A549 treated with Hydrocortisone at 1 μM for 4 hours (cell line): ENCODE measurements around the gene CDKAL1. TPM values are rescaled to one million over a fixed set of nuclear protein-coding genes. Genes with fewer than 3 reads are reported as not detected.

Experiments used
- total RNA-seq: library from RNA; stranded (reverse); fragments of 200-300 nt; extraction: Qiagen RNA extraction; gene quantifications from 5 replicates; pipeline ENCODE4 v1.2.3, GENCODE V29; 2022

CDKAL1 gene
- 3.1 to 4.9 TPM (median 3.2 TPM) in 5 replicates for total RNA-seq

DNA sequence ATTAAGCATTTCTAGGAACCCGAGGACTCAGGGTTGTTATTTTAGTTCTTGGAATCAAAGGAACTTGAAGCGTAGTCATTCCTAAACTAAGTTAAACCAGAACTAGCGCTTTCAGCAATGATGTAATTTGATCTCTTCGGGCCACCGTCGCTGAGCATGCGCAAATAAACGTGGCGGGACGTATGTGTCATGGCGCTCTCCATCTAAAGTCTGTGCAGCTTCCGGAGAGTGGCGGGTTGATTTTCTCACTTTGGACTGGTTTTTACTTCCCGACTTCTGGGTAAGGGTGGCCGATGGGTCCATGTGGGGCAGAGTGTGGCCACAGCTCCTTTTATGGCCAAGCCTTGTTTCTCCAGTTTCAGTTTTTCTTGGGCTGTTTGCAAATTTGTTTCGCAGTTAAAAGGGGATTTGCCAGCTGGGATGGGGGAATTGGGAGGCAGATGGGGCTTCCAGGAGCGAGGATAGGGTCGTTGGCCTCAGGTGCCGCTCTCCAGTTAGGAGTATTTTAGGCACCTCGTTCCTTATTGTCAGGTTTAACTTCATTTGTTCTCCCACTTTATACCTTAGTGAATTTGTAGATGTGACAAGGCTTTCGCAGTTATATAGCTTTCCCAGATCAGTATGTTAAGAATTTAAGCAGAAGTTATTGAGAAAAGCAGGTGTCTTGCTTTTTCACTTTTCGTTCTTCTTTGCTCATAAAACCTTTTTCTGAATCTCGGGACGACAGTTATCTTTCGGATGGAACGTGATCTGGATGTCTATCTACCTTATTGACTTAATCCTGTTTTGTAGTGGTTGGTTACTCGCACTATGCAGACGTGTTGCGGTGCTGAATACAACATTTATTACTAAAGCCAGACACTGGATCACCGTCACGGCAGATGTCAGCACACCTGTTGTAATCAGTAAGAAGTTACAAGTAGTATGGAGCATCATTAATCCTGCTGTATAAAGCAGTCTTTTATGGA is at the start of gene CDKAL1:
TSS of gene CDKAL1 (plus strand) at position 163 of the 968 bp plus-strand sequence. CDS start 11,894 bp downstream, outside the sequence.

Other genes starting within 250 kb of the CDKAL1 start
- gene E2F3, start 132.6 kb upstream of the CDKAL1 start, total RNA-seq = 10.5 to 13.9 TPM (median 11.3 TPM) in 5 replicates